Neural progenitor cell (in vitro differentiated cells): ENCODE results near the gene ADGRV1.

Experiments
- EZH2 ChIP-seq: fragments of 200-600 bp; sonication (generic); IDR thresholded peaks from 2 replicates; pipeline ENCODE4 v1.6.1; 2017; ENCODE audit warnings: antibody characterized with exemption, mild to moderate bottlenecking, moderate library complexity
- TF ChIP-seq, protein P1 (sequence below): fragments of 200-600 bp; sonication (generic); IDR thresholded peaks from 2 replicates; pipeline ENCODE4 v1.5.1; 2017; ENCODE audit warnings: antibody characterized with exemption, mild to moderate bottlenecking

DNA sequence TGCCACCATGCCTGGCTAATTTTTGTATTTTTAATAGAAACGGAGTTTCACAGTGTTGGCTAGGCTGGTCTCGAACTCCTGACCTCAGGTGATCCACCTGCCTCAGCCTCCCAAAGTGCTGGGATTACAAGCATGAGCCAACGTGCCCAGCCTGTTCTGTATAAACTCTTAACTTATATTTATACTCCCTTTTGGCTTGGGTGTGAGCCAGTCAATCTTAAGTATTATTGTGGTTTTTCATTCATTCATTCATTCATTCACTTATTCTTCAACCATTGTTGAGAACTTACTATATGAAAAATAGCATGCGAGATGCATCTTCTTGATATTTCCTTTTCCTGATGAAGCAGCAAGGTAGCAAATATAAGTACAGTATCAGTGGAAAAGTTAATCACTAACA is 132.9 kb downstream of the ADGRV1 start:
- TF ChIP-seq, protein P1, sequence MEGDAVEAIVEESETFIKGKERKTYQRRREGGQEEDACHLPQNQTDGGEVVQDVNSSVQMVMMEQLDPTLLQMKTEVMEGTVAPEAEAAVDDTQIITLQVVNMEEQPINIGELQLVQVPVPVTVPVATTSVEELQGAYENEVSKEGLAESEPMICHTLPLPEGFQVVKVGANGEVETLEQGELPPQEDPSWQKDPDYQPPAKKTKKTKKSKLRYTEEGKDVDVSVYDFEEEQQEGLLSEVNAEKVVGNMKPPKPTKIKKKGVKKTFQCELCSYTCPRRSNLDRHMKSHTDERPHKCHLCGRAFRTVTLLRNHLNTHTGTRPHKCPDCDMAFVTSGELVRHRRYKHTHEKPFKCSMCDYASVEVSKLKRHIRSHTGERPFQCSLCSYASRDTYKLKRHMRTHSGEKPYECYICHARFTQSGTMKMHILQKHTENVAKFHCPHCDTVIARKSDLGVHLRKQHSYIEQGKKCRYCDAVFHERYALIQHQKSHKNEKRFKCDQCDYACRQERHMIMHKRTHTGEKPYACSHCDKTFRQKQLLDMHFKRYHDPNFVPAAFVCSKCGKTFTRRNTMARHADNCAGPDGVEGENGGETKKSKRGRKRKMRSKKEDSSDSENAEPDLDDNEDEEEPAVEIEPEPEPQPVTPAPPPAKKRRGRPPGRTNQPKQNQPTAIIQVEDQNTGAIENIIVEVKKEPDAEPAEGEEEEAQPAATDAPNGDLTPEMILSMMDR, result no peak
- no peak for TF ChIP-seq EZH2
